HCT116 (cell line): Measurements from ENCODE around the gene TAB3.

ENCODE experiments used
- EZH2phosphoT487 ChIP-seq: fragments of 200-600 bp; IDR thresholded peaks from 2 replicates; pipeline ENCODE4 v1.6.1; 2018; ENCODE audit warnings: antibody characterized with exemption, borderline replicate concordance
- JUND ChIP-seq: IDR thresholded peaks from 2 replicates; pipeline ENCODE4 v1.6.1; 2012
- POLR2A ChIP-seq: IDR thresholded peaks from 2 replicates; pipeline ENCODE4 v1.7.0; 2011; ENCODE audit warnings: borderline replicate concordance; ENCODE audit not compliant: insufficient read depth, insufficient read length; ENCODE audit errors: extremely low read depth
- POLR2AphosphoS5 ChIP-seq: IDR thresholded peaks from 2 replicates; pipeline ENCODE4 v1.6.1; 2011; ENCODE audit warnings: mild to moderate bottlenecking, low read depth, low read length, moderate library complexity
- TCF7L2 ChIP-seq: IDR thresholded peaks from 2 replicates; pipeline ENCODE4 v1.7.0; 2011; ENCODE audit warnings: borderline replicate concordance, inconsistent platforms; ENCODE audit not compliant: insufficient read depth, insufficient read length; ENCODE audit errors: extremely low read depth
- YY1 ChIP-seq: IDR thresholded peaks from 2 replicates; pipeline ENCODE4 v1.6.1; 2011; ENCODE audit warnings: low read length, low read depth, moderate library complexity, mild to moderate bottlenecking; ENCODE audit not compliant: insufficient replicate concordance; ENCODE audit errors: extremely low read depth
- TF ChIP-seq, protein P1 (sequence below), 3 experiments: fragments of 200-600 bp in 1 of 3; sonication (generic) in 1 of 3; IDR thresholded peaks in 2 of 3; conservative IDR thresholded peaks in 1 of 3; 2 replicates each; pipeline ENCODE4 v1.5.1; 2012 to 2017; ENCODE audit warnings: low read depth in 2 of 3, low read length in 2 of 3, antibody characterized with exemption in 1 of 3, borderline replicate concordance in 1 of 3, control low read depth in 1 of 3, mild to moderate bottlenecking in 1 of 3, mixed read lengths in 1 of 3, mixed run types in 1 of 3, moderate library complexity in 1 of 3; ENCODE audit not compliant: insufficient read depth in 1 of 3

GRCh38 chrX:30833896-30834295 is 55.2 kb downstream of the TAB3 start:
- TF ChIP-seq TCF7L2 (no peak), JUND (no peak), EZH2phosphoT487 (no peak), POLR2AphosphoS5 (no peak), YY1 (no peak), POLR2A (no peak)
- TF ChIP-seq, protein P1, sequence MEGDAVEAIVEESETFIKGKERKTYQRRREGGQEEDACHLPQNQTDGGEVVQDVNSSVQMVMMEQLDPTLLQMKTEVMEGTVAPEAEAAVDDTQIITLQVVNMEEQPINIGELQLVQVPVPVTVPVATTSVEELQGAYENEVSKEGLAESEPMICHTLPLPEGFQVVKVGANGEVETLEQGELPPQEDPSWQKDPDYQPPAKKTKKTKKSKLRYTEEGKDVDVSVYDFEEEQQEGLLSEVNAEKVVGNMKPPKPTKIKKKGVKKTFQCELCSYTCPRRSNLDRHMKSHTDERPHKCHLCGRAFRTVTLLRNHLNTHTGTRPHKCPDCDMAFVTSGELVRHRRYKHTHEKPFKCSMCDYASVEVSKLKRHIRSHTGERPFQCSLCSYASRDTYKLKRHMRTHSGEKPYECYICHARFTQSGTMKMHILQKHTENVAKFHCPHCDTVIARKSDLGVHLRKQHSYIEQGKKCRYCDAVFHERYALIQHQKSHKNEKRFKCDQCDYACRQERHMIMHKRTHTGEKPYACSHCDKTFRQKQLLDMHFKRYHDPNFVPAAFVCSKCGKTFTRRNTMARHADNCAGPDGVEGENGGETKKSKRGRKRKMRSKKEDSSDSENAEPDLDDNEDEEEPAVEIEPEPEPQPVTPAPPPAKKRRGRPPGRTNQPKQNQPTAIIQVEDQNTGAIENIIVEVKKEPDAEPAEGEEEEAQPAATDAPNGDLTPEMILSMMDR (IDR thresholded peaks at IDR 0.05 in 2 of 3, conservative IDR thresholded peaks at IDR 0.05 in 1 of 3; ENCODE audit: borderline replicate concordance in 1 of 3, insufficient read depth in 1 of 3, low read depth in 2 of 3, low read length in 2 of 3) = no peak
